D341Med (cell line): ENCODE measurements around the gene RPIA.

Experiments used
- DNase-seq: peaks from one replicate; pipeline ENCODE4 v3.0.0; 2012; ENCODE audit warnings: low spot score

Gene RPIA

DNA sequence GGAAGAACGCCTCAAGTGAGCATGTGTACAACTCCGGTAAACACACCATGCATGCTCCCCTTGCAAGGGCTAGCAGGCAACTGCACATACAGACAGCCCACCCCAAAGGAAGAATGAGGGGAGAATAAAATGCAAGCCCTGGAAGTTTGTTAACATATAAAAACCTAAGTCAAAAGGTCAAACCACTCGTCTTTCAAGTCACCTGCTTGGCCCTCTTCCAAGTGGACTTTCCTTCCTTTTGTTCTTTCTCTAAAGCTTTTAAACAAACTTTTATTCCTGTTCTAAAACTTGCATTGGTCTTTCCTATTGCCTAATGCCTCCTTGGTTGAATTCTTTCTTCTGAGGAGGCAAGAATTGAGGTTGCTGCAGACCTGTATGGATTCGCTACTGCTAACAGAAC is 5.2 kb upstream of the RPIA start:
- no peak for DNase-seq

DNA sequence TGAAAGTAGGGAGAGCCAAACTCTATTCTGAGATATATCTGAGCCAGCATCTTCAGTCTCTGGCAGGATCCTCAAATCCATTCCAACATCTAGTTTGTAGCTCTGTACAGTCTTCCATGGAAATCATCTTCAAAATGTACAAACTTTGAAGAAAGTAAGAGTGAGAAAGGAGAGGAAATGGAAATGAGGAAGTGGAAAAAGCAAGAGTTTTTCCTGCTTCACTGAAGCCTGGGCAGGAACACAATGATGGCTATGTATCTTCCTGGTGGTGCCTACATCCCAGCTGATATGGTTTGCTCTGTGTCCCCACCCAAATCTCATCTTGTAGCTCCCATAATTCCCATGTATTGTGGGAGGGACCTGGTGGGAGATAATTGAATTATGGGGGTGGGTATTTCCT is 4.1 kb upstream of the RPIA start:
- no peak for DNase-seq

DNA sequence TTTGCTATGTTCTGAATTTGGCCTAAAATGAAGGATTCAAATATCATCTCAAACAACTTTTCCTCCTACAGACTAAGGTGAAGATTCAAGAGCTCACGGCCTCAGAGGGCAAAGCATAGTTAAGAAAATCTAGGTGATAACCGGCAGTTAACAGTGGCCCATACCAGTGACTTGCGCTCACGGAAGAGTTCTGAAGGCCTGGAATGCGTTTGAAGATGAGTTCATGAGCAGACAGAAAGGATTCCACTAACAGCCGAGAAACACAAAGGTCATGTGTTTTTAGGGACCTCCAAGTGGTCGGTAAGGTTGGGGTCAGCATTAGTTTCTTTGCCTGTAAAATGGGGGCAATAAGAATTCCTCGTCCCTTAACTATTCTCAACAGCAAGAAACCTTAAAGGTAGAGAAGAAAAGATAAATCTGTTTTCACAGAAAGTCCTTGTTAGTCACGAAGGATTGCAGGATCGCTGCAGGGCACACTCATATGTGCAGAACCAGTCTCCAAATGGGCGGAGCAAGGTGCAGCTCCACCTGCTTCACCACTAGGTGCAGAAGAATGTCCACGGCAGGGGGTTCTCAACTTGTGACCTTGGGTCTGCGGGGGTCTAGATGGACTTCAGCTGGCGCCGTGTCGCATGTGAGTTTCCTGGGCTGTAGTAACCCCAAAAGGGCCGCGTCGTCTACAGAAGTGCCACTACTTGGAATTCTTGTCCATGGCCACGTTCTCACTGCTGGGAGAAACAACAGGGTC is 708 bp upstream of the RPIA start:
- peak; percentile 41 for DNase-seq

DNA sequence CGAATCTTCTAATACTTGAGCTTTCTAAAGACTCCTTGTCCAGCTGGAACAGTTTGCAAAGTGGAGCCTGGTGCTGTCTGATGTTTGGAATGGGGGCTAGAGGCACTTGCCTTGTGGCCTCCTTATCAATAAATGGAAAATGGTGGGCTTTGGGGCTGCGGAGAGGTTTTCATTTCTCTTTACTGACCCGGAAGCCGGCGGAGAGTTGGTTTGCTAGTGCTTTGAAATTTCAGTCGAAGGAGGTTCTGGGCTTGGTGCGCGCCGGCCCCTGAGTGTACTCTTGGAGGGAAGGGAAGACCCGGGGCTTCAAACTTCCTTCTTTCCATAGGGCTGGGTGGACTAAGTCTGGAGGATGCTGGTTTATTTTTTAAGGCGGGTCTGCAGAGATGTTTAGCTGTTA is 714 bp downstream of the RPIA start:
- peak; percentile 30 for DNase-seq

DNA sequence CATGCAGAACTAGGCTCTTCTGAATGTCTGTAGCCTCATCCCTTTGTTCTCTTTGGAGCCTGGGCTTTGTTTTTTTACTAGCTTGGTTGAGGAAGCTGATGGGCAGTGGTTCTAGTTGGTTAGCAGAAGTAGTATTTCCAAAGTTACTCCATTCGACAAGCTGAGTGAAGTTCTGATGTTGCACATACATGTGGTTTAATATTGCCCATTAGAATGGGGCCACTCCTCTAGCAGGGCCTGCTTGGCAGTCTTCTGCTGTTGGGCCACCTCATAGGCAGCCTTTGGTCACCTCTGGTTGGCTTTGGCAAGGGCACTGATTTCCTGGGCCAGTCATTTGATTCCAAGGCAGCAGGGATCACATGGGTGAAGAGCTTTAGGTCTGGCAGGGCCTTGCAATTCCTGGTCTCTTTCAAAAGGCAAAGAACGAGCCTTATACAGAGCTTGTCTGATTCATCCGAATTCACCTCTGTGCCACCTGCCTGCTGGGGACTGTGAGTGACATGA is 2.5 kb downstream of the RPIA start:
- DNase-seq: no peak

DNA sequence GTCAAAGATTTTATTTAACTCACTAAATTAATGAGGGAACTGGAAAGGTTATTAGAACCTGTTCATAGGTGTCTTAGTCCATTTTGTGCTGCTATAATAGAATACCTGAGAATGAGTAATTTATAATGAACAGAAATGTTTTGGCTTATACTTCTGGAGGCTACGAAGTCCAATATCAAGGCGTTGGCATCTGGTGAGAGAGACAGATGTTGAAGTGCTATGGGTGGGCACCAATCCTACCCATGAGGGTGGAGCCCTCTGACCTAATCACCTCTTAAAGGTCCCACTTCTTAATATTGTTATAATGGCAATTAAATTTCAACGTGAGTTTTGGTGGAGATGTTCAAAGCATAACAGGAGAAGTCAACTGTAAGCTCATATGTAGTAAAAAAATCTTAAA is 5.1 kb downstream of the RPIA start:
- DNase-seq: no peak

DNA sequence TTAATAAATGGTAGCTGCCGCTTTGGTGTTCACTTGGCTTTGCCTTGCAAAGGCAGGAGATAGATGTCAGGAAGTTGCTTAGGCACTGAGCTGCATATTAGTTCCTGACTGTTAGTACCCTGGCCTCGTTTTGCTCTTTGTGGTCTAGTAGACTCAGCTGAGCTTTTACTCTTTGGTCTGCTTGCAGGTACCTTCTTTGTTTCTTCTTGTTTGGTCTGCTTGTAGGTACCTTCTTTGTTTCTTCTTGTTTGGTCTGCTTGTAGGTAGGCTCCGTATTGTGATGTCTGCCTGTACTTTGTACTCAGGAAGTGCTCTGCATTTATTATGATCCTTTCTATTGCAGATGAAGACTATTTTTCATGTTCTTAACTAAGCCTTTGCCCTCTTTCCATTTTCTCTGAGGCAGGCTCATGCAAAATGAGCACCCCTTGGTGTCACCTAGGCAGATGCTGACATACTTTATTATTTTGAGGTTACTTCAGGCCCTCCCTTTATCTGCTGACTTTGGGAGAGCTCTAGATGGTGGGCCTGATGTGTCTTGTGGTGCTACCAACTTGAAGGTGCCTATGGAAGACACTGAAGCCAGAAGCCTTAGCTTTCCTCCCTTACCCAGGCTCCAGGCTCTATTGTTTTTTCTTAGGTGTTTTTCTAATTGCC is 6.0 kb downstream of the RPIA start:
- no peak for DNase-seq

DNA sequence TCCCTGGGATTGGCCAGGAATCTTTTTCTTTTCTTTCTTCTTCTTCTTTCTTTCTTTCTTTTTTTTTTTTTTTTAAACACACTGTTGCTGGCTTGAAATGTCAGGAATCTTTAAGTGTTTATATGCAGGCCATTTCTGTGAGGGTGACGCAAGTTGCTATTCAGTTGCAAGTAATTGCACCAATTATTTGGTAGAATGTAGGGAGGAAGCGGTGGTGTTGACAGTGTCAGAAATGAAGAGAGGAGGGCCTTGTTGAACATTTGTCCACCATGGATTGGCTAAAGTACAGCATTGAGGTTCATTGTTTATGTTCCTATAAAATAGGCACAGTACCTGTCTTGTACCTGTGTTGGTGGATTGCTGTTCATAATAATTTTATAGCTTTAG is 6.5 kb downstream of the RPIA start:
- no peak for DNase-seq

DNA sequence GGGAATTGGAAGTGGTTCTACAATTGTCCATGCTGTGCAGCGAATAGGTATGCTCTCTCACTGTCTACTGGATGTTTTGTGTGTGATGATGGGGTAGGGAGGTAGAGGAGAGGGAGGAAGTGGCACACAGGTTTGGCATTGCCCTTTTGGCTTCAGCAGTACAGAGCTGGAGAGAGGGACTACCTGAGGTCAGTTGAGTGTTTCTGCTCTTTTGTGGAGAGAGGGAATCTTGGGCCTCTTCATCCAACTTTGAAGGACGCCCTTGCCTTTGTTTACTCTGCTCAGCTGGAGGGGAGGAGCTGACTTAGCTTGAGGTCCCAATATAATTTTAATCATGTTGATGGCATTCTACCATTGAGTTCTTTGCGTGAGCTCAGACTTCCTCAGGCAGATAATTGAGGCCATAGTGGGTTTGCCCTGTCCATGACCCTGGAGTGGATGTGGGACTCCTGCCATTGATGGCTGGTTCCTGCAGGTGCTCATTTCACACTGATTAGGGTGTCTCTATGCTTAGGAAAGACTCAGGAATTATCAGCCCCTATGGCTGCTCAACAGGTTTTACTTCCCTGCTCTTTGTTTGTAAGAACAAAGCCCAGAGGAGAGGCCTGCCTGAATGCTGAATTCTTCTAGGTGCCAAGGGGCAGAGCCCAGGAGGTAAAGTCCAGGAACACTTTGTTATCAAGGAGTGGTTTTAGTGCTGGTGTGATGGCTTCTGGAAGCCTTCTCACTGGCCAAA is 7.2 kb downstream of the RPIA start:
- no peak for DNase-seq

DNA sequence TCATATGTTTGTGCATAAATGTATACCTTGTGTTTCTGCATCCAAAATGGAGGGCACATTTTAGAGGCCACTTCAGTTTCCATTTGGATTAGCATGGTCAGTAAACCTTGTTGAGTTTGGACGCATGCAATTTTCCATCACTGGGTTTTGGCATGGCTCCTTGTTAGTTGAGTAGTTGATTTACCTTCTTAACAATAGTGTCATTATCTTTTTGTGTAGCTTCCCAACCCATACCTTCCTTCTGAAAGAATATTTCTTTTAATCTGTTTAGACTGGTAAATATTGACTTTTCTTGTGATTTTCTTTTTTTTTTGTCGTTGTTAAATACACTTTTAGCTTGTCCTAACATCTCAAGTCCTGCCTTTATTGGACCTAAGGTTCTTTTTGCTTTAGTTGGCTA is 15.5 kb downstream of the RPIA start:
- DNase-seq: no peak

DNA sequence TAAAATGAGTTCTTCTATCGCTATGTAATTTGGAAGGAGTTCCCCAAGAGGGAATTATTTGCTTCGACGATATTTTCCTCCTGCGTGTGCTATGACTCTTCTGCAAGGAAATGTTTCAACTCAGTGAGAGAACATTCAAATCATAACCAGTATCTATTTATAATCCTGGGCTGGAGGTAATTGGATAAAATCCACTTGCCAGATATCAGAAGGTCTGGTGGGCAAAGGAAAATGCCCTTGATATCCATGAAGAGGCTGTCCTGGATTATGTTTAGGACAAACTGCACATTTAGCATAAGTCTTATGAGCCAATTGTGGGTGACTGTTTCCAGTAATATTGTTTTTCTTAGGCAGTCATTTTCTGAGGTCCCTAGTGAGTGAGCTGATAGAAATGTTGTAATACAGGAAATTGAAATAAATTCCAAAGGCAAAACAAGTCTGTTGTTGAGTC is 17.7 kb downstream of the RPIA start:
- DNase-seq: no peak

DNA sequence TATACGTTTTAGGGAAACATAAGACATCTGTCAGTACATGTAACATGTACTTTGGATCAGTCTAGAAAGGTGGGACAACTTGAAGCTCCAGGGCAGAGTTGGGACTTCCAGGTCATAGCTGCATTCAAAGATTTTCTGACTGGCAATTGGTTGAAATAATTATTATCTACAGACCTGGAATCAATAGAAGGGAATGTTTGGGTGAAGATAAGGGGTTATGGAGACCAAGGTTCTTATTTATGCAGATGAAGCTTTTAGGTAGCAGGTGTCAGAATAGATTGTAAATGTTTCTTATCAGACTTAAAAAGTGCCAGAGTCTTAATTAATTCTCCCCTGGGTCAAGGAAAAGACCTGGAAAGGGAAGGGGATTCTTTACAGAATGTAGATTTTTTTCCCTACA is 19.8 kb downstream of the RPIA start:
- DNase-seq: no peak

DNA sequence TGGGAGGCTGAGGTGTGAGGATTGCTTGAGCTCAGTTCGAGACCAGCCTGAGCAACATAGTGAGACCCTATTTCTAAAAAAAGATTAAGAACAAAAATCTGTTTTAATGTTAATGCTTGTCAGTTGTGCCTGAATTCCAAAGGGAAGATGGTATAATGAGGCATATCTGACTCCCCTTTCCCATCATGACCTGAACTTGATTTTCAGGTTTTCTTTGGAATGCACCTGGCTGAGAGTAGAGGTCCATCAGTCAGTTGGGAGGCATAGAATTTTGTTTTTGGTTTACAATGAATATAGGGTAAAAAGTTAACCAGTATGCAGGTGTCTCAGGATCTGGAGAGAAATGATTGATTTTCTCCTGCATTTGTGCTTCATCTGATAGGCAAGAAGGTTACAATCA is 20.4 kb downstream of the RPIA start:
- DNase-seq: no peak

DNA sequence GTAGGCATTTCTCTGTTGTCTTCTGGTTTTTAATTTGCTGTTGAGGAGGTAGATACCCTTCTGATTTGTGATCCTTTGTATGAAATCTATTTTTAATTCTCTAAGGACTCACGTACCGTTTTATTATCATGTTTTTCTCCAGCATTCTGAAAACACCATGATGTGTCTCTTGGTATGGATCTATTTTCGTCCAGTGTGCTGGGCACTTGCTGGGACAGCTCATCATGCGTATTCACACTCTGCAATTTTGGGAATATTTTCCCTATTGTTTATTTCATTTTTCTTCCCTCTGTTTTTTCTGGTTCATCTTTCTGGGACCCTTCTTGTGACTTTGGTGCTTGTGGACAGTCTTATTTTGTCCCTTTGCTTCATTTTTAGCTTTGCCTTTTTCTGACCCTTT is 21.9 kb downstream of the RPIA start:
- no peak for DNase-seq

DNA sequence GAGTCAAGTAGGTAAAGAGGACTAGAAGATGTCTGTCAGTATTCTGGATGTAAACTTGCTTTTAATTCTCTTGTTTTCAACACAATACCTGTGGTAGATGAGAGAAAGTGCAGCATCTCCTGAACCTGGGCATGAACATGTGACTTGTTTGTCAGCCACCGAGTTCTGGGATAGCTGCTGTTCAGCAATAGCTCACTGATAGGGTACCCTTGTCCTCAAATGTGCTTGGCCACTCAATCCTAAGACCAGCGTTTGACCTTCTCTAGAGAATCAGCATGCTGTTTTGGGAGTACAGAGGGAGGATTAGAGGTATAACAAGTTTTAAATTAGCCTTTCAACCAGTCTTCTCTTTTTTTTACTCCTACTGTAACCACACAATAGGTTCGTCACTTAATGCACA is 23.2 kb downstream of the RPIA start:
- DNase-seq: no peak

DNA sequence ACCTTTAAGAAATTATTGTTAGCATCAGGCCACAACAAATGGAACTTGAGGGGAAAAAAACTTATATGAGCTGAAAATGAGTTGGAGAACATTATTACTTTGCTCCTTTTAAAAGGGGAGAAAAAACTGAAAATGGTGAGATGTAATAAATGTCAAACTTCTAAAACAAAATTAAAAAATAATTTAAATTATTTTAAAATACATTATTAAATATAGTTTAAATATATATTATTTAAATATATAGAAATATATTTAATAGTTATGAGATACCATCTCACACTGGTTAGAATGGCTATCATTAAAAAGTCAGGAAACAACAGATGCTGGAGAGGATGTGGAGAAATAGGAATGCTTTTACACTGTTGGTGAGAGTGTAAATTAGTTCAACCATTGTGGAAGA is 28.9 kb downstream of the RPIA start:
- no peak for DNase-seq

DNA sequence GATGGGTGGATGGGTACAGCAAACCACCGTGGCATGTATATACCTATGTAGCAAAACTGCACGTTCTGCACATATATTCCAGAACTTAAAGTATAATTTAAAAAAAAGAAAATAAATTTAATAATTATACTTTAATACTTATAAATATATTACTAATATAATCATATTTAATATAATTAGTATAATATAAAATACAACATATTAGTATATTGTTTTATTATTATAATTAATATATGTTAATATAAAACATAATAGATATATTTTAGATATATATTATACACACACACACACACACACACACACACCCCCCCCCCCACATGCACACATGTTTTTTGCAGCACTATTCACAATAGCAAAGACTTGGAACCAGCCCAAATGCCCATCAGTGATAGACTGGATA is 29.8 kb downstream of the RPIA start:
- no peak for DNase-seq

DNA sequence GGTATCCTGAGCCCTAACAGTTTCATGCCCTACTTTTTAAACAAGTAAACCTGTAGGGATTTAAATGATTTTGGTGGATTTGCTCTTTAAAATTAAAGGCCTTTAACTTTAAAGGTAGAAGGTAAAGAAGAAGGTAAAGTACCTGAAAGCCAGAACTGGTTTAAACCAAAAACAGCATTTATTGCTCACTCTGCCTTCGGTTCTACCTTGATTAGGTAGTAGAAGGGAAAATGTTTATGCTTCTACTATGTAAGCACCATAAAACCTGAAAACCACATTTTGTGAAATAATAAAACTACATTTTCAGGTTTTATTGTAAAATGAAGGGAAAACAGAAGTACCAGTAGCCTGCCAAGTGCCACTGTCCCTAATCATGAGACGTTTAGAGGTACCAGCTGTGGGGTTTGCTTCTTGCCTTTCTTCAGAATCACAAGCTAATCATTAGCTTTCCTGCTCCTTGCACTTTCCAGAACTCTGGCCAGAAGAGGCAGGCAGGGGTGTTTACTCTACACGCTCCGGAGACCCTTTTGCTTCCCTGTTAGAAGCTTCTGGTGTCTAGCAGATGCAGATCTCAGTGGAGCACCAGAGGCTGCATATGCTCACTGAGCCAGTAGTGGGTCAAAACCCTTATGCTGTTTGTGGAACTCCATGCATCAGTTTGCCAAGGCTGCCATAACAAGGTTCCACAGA is 33.3 kb downstream of the RPIA start:
- no peak for DNase-seq

DNA sequence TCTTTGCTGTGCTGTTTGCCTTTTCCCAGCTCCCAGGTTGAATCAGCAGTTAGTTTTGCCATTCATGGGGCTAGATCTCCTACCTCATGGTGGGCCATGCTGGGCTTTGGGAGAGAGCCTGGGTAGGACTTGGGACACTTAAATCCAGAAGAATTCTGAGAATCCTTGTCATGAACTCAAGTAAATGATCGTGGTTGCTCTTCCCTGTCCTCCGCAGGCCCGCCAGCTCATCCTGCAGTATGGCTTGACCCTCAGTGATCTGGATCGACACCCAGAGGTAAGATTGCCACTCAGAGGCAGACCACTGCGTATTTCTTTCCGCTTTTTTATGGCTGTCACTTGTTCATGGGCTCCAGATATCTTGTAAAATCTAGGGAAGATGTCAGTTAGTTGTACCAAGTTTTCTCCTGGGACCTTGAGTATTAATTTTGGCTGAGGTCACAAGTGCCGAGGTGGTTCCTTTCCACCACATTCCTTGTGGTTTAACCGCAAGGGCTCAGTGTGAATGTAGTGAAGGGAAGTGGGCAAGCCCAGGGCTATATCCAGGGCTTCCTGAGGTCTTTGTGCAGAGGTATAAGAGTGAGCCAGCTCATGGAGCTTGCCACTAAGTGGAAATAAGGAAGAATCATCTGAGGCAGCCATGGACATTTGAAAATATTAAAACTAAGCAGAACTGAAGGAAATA is 37.7 kb downstream of the RPIA start:
- no peak for DNase-seq

DNA sequence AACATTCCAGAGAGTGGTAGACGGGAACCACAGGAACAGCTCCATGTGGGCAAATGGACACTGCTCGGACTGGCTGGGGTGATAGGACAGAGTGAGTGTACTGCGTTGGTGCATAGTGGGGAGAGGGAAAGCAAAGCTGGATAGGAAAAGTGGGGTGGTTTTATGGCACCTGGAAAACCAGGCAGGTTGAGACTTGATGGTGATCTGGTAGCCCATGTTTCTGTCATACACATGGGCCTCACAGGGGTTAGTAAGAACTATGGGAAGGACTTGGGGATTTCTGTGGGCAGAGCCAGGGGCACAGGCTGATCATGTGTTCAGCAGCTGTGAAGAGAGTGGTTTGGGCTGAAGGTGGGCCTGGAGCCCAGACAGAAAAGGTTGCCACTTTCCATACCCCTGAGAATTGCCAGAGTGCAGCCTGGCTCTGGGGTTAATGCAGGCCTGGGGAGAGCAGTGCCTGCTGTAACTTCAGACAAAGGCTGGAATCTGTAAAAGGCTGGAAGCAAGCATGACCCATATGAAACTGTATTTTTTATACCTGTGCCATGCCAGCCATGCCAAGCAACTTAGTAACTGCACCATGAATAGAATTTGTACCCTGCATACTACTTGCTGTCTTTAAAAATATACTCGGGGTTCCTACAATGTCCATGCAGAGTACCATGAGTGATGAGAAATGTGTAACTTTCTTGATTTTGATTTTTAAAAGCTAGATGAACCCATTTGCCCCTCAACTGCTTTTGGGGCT is 41.9 kb downstream of the RPIA start:
- no peak for DNase-seq

DNA sequence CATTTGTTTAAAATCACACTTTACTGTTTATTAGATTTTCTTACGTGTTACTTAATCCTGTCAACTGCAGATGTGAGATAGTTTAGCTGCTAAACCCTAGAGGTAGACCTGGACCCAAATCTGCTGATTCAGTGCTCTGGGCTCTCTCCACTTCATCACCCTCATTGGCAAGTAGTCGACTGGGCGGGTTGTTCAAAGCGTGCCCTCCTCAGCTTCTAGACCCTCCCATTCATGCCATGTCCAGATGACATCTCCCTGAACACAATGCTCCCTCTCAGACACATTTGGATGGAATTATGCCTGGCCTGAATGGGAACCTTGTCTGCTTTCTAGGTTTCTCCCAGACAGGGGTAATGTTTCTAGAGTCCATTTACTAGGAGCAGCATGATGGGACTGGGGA is 43.7 kb downstream of the RPIA start:
- no peak for DNase-seq
